Measurements from ENCODE around the gene NRCAM. TPM values are rescaled to one million over a fixed set of nuclear protein-coding genes. Genes with fewer than 3 reads are reported as not detected.

NRCAM gene
- total and polyA plus RNA-seq, 7 donors: 1.3 to 3.9 (median 1.8) TPM; not detected in 2

GRCh38 chr7:108419961-108420908, 36.0 kb downstream of the NRCAM start:
- no peak overlapping the region for H3K4me3 ChIP-seq
- TF ChIP-seq EP300 (IDR thresholded peaks at IDR 0.05): no peak
- TF ChIP-seq POLR2A (IDR thresholded peaks at IDR 0.05): no peak
- no peak for TF ChIP-seq POLR2AphosphoS5 (IDR thresholded peaks at IDR 0.05)
- TF ChIP-seq, protein P1, sequence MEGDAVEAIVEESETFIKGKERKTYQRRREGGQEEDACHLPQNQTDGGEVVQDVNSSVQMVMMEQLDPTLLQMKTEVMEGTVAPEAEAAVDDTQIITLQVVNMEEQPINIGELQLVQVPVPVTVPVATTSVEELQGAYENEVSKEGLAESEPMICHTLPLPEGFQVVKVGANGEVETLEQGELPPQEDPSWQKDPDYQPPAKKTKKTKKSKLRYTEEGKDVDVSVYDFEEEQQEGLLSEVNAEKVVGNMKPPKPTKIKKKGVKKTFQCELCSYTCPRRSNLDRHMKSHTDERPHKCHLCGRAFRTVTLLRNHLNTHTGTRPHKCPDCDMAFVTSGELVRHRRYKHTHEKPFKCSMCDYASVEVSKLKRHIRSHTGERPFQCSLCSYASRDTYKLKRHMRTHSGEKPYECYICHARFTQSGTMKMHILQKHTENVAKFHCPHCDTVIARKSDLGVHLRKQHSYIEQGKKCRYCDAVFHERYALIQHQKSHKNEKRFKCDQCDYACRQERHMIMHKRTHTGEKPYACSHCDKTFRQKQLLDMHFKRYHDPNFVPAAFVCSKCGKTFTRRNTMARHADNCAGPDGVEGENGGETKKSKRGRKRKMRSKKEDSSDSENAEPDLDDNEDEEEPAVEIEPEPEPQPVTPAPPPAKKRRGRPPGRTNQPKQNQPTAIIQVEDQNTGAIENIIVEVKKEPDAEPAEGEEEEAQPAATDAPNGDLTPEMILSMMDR (IDR thresholded peaks at IDR 0.05): no peak
- no peak overlapping the region for H3K27ac ChIP-seq
- H3K4me1 ChIP-seq: no peaks in the 10 kb centered on the region
- H3K9me3 ChIP-seq: no peaks in the 10 kb centered on the region
- no peaks in the 10 kb centered on the region for H3K27me3 ChIP-seq
- WGBS, 2 donors: 39 to 72% methylated on average over 7 of the region's 7 CpGs
- H3K36me3 ChIP-seq: no peaks in the 10 kb centered on the region
- DNase-seq: no peak
- intact Hi-C loops (cut with DNase I): no loop called here

- Histone ChIP-seq H3K27me3 (no peaks in the 10 kb centered on the region), H3K36me3 (no peaks in the 10 kb centered on the region), H3K4me3 (no peak overlapping the region), H3K4me1 (peaks cover 0 to 5% (median 0%) of the 10 kb centered on the region in 4 donors), H3K27ac (no peak overlapping the region), H3K9me3 (no peaks in the 10 kb centered on the region)
- TF ChIP-seq EP300 (IDR thresholded peaks at IDR 0.05) (no peak), POLR2AphosphoS5 (IDR thresholded peaks at IDR 0.05) (no peak), POLR2A (IDR thresholded peaks at IDR 0.05) (no peak)
- TF ChIP-seq, protein P1 (IDR thresholded peaks at IDR 0.05): no peak
- 44 to 67% methylated on average over 7 of the region's 7 CpGs for WGBS, 2 donors
- DNase-seq: no peak
- intact Hi-C loops (cut with DNase I): no loop called here
These were observed 37.3 kb downstream of the NRCAM start for GRCh38 chr7:108418946-108419345.

DNA sequence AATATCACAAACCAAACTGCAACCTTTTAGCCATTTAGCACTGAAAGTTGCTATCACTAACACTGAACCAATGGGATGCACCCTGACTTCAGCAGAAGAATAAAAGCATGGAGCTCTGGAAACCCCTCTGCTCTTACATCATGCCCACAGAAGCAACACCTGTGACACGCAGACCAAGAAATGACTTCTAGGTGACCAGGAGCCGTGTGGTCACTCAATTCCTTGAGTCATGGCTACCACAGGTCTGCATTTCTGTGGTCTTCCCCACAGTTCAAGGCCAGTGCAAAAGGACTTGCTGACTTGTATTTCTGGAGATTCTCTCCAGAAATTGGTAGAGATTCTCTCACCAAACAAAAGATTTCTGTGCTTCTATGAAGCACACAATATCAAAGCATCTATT, 38.3 kb downstream of the NRCAM start:
- 47 to 48% methylated on average over 2 of the region's 2 CpGs for WGBS, 2 donors
- no peaks in the 10 kb centered on the region for H3K27me3 ChIP-seq
- peaks cover 0 to 5% (median 0%) of the 10 kb centered on the region in 4 donors for H3K4me1 ChIP-seq
- no peaks in the 10 kb centered on the region for H3K9me3 ChIP-seq
- intact Hi-C loops (cut with DNase I): no loop called here
- H3K36me3 ChIP-seq: no peaks in the 10 kb centered on the region
- no peak overlapping the region for H3K27ac ChIP-seq
- DNase-seq: no peak
- no peak overlapping the region for H3K4me3 ChIP-seq
- TF ChIP-seq, protein P1 (IDR thresholded peaks at IDR 0.05): no peak
- no peak for TF ChIP-seq EP300 (IDR thresholded peaks at IDR 0.05)
- TF ChIP-seq POLR2AphosphoS5 (IDR thresholded peaks at IDR 0.05): no peak
- TF ChIP-seq POLR2A (IDR thresholded peaks at IDR 0.05): no peak

DNA sequence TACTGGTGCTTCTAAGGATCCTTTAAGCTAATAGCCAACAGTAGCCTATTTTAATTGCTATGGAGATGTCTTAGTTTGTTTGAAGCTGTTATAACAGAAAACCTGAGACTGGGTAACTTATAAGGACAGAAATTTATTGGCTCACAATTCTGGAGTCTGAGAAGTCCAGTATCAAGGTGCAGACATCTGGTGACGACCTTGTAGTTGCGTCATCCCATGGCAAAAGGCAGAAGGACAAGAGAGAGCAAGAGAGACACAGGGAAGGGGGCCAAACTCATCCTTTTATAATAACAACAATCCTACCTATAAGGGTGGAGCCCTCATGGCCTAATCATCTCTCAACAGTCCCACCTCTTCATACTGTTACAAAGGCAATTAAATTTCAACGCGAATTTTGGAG, 39.1 kb downstream of the NRCAM start:
- Histone ChIP-seq H3K4me1 (peaks cover 0 to 5% (median 0%) of the 10 kb centered on the region in 4 donors), H3K9me3 (no peaks in the 10 kb centered on the region), H3K36me3 (no peaks in the 10 kb centered on the region), H3K27ac (no peak overlapping the region), H3K4me3 (no peak overlapping the region), H3K27me3 (no peaks in the 10 kb centered on the region)
- no peak for DNase-seq
- intact Hi-C loops (cut with DNase I): no loop called here
- no peak for TF ChIP-seq EP300 (IDR thresholded peaks at IDR 0.05)
- TF ChIP-seq POLR2A (IDR thresholded peaks at IDR 0.05): no peak
- TF ChIP-seq, protein P1 (IDR thresholded peaks at IDR 0.05): no peak
- no peak for TF ChIP-seq POLR2AphosphoS5 (IDR thresholded peaks at IDR 0.05)
- 91 to 92% methylated on average over 4 of the region's 4 CpGs for WGBS, 2 donors

Data from sigmoid colon (tissue), 7 donors.